SK-N-MC (cell line): ENCODE results near the gene USP40.

Experiments
- DNase-seq: peaks from one replicate; pipeline ENCODE4 v3.0.0-alpha.2; 2011; ENCODE audit warnings: low read depth, low spot score
- H3K27ac ChIP-seq: fragments of 200-600 bp; sonication (generic); 2 replicates; pipeline ENCODE4 v1.5.1; 2016; ENCODE audit warnings: mixed run types
- H3K36me3 ChIP-seq: fragments of 200-600 bp; sonication (generic); 2 replicates; pipeline ENCODE4 v1.6.1; 2017; ENCODE audit warnings: antibody characterized with exemption, low read length, mixed read lengths; ENCODE audit not compliant: insufficient read depth
- H3K4me3 ChIP-seq: fragments of 200-600 bp; sonication (generic); 2 replicates; pipeline ENCODE4 v1.5.1; 2016
- H3K9ac ChIP-seq: fragments of 200-600 bp; sonication (generic); 2 replicates; pipeline ENCODE4 v1.8.0; 2017; ENCODE audit warnings: mixed run types, mixed read lengths; ENCODE audit not compliant: insufficient read length
- H3K9me3 ChIP-seq: fragments of 200-600 bp; sonication (generic); 2 replicates; pipeline ENCODE4 v1.6.1; 2017; ENCODE audit warnings: low read depth, mild to moderate bottlenecking, antibody characterized with exemption, low read length, moderate library complexity, mixed read lengths
- EZH2 ChIP-seq: fragments of 200-600 bp; sonication (generic); IDR thresholded peaks from one replicate; pipeline ENCODE4 v1.6.1; 2017; ENCODE audit warnings: antibody characterized with exemption
- FOXP2 ChIP-seq: optimal IDR thresholded peaks from 2 replicates; pipeline ENCODE3; 2011; ENCODE audit warnings: mild to moderate bottlenecking, moderate library complexity; ENCODE audit not compliant: insufficient read depth; ENCODE audit errors: extremely low read length, control extremely low read depth
- POLR2AphosphoS5 ChIP-seq: IDR thresholded peaks from 2 replicates; pipeline ENCODE4 v1.6.1; 2012; ENCODE audit warnings: mild to moderate bottlenecking, low read depth, low read length, borderline replicate concordance

The USP40 gene

GRCh38 chr2:233492751-233493150, 73.8 kb downstream of the USP40 start:
- Histone ChIP-seq H3K9ac (no peak overlapping the region), H3K27ac (no peak overlapping the region), H3K36me3 (peaks cover 41% of the 10 kb centered on the region), H3K4me3 (no peak overlapping the region), H3K9me3 (no peaks in the 10 kb centered on the region)
- DNase-seq: no peak
- no peak for TF ChIP-seq EZH2
- no peak for TF ChIP-seq FOXP2
- no peak for TF ChIP-seq POLR2AphosphoS5

- H3K36me3 ChIP-seq: peaks cover 42% of the 10 kb centered on the region
- TF ChIP-seq POLR2AphosphoS5: no peak
- no peak for TF ChIP-seq FOXP2
- TF ChIP-seq EZH2: no peak
- H3K9me3 ChIP-seq: no peaks in the 10 kb centered on the region
- no peak for DNase-seq
- no peak overlapping the region for H3K4me3 ChIP-seq
- no peak overlapping the region for H3K27ac ChIP-seq
- H3K9ac ChIP-seq: no peak overlapping the region
Observed at GRCh38 chr2:233492078-233492477, 74.5 kb downstream of the USP40 start.

DNA sequence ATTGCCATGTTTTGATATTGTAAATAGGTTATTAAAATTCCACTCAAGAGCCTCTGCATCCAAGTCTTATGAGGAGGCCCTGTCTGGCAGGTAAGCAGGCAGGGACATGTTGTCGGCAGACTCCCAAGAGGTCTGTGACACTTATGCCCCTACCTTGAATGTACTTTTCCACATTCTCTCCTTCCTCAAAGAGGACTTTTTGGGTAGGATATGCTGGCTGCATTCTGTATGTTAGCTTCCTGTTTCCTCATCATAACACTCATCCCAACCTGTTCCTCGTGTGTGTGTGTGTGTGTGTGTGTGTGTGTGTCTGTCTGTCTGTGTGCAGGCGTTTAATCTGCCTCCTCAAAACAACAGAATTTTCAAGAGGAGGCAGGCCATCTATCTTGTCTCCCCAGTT, 75.3 kb downstream of the USP40 start:
- Histone ChIP-seq H3K27ac (no peak overlapping the region), H3K9ac (no peak overlapping the region), H3K4me3 (no peak overlapping the region), H3K9me3 (no peaks in the 10 kb centered on the region), H3K36me3 (peaks cover 42% of the 10 kb centered on the region)
- TF ChIP-seq FOXP2 (no peak), POLR2AphosphoS5 (no peak), EZH2 (no peak)
- no peak for DNase-seq

DNA sequence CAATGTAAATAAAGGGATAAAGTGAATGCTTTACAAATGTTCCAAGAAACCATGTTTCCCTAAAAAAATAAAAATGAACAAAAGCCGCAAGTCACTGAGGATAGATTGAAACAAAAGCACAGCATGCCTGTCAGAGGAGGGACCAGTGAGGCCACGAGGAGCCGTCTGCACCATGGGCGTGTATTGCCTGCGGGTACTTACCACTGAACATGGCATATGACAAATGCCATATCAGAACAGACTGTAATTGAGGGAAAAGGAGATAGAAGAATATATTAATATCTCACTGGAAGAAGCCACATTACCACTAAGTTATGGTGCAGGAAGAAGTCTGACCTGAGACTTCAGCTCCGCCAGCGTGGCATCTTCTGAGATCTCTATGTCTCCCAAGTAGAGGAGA, 75.8 kb downstream of the USP40 start:
- H3K4me3 ChIP-seq: no peak overlapping the region
- peaks cover 41% of the 10 kb centered on the region for H3K36me3 ChIP-seq
- no peak overlapping the region for H3K27ac ChIP-seq
- TF ChIP-seq FOXP2 (no peak), POLR2AphosphoS5 (no peak), EZH2 (no peak)
- DNase-seq: no peak
- no peaks in the 10 kb centered on the region for H3K9me3 ChIP-seq
- no peak overlapping the region for H3K9ac ChIP-seq

DNA sequence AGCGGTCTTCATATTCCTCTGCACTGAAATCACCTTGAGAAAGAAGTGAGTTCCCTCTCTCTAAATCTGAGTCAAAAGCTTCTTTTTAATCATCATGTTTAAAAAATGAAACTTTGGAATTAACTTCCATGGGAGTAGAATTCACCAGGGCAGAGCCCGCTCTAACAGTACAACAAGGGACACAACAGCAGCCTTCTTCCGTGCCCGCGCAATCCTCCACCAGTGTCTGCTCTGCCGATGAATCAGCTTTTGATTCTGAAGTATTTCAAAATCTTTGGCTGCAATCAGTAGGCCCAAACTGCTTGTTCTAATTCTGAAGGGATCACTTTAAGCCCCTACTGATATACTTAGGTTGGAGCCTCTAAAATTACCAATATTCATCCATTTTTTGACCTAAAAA, 76.9 kb downstream of the USP40 start:
- peaks cover 44% of the 10 kb centered on the region for H3K36me3 ChIP-seq
- TF ChIP-seq EZH2: no peak
- no peak for TF ChIP-seq POLR2AphosphoS5
- TF ChIP-seq FOXP2: no peak
- H3K27ac ChIP-seq: 0 out of 2 replicates have a peak overlapping the region, but pooled peaks have one; percentile 39
- H3K9ac ChIP-seq: no peak overlapping the region
- DNase-seq: no peak
- no peak overlapping the region for H3K4me3 ChIP-seq
- no peaks in the 10 kb centered on the region for H3K9me3 ChIP-seq

- peaks cover 43% of the 10 kb centered on the region for H3K36me3 ChIP-seq
- DNase-seq: no peak
- H3K9me3 ChIP-seq: no peaks in the 10 kb centered on the region
- TF ChIP-seq FOXP2 (no peak), EZH2 (no peak), POLR2AphosphoS5 (no peak)
- H3K9ac ChIP-seq: no peak overlapping the region
- H3K4me3 ChIP-seq: no peak overlapping the region
- no peak overlapping the region for H3K27ac ChIP-seq
Observed at GRCh38 chr2:233489143-233489542, 77.4 kb downstream of the USP40 start.

DNA sequence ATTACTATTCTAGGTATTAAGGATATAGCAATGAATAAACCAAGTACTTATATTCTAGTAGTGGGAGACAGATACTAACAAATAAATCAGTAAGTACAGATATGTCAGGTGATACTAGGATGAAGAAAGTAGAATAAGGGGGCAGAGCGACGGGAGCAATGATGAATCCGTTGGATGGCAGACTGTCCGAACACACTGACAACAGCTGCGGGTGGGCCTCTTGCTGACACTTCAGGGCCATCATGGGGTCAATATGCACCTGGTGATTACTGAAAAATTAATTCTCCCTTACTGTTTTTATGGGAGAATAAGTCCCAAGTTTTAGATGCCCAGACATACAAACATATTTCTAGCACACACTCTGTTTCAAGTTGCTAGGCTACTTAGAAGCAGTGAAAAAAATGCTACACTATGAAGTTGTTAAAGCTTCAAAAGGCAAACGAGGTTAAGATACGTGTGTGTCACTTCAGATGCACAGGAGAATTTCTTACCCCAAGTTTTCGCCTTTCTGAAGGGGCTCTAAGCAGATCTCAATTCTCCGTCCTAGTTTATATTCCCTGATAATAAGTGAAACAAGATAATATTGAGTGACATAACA, 78.7 kb downstream of the USP40 start:
- no peak for DNase-seq
- TF ChIP-seq POLR2AphosphoS5 (no peak), FOXP2 (no peak), EZH2 (no peak)
- no peaks in the 10 kb centered on the region for H3K9me3 ChIP-seq
- H3K9ac ChIP-seq: no peak overlapping the region
- peak overlapping the region; percentile 58; the same call in 1 of the 2 replicates for H3K27ac ChIP-seq
- no peak overlapping the region for H3K4me3 ChIP-seq
- H3K36me3 ChIP-seq: peaks cover 48% of the 10 kb centered on the region

- Histone ChIP-seq H3K27ac (peak overlapping the region; percentile 58), H3K9me3 (no peaks in the 10 kb centered on the region), H3K9ac (no peak overlapping the region), H3K36me3 (peaks cover 54% of the 10 kb centered on the region), H3K4me3 (no peak overlapping the region)
- TF ChIP-seq EZH2: no peak
- no peak for TF ChIP-seq POLR2AphosphoS5
- no peak for TF ChIP-seq FOXP2
- DNase-seq: no peak
Observed at GRCh38 chr2:233486778-233487552, 79.6 kb downstream of the USP40 start.

DNA sequence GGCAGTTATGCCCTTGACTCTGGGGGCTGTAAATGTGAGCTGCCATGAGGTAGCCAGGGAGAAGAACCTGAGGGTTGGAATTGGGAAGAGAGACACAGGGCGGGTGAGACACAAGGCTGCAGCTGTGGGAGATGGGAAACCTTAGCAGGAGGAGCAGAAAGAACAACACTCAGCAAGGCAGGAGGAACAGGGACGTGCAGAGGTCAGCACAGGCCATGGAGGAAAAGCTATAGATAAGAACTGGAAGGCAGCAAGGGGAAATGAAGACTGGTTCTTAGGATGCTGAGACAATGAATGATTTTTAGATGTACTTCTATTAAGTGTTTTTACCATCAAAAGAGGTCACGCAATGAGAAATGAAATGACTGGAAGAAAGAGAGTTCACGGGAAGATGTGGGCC, 80.2 kb downstream of the USP40 start:
- Histone ChIP-seq H3K36me3 (peaks cover 55% of the 10 kb centered on the region), H3K9ac (no peak overlapping the region), H3K9me3 (no peaks in the 10 kb centered on the region), H3K4me3 (no peak overlapping the region), H3K27ac (no peak overlapping the region)
- DNase-seq: no peak
- no peak for TF ChIP-seq EZH2
- TF ChIP-seq POLR2AphosphoS5: no peak
- TF ChIP-seq FOXP2: no peak

- H3K27ac ChIP-seq: no peak overlapping the region
- peaks cover 50% of the 10 kb centered on the region for H3K36me3 ChIP-seq
Observed at GRCh38 chr2:233485726-233486125, 80.9 kb downstream of the USP40 start.

More at GRCh38 chr2:233485726-233486125, 80.9 kb downstream of the USP40 start:
- H3K9ac ChIP-seq: no peak overlapping the region
- no peak for DNase-seq
- no peak for TF ChIP-seq POLR2AphosphoS5
- TF ChIP-seq FOXP2: no peak
- TF ChIP-seq EZH2: no peak
- no peaks in the 10 kb centered on the region for H3K9me3 ChIP-seq
- no peak overlapping the region for H3K4me3 ChIP-seq
